Karpas-422 (cell line): ENCODE data around the gene LYPLAL1. TPM values are rescaled to one million over a fixed set of nuclear protein-coding genes. Genes with fewer than 3 reads are reported as not detected.

Experiments used
- DNase-seq: peaks from one replicate; pipeline ENCODE4 v3.0.0-alpha.2; 2015
- H2AFZ ChIP-seq: fragments of 200-600 bp; sonication (generic); 2 replicates; pipeline ENCODE4 v1.6.1; 2014; ENCODE audit warnings: antibody characterized with exemption, low read length, mixed read lengths
- H3K27ac ChIP-seq: fragments of 200-600 bp; sonication (generic); 2 replicates; pipeline ENCODE4 v1.5.1; 2014; ENCODE audit warnings: mild to moderate bottlenecking, low read length, moderate library complexity
- H3K27me3 ChIP-seq: fragments of 200-600 bp; sonication (generic); 2 replicates; pipeline ENCODE4 v1.6.1; 2014; ENCODE audit warnings: low read length, mixed read lengths
- H3K36me3 ChIP-seq: fragments of 200-600 bp; sonication (generic); 2 replicates; pipeline ENCODE4 v1.6.1; 2014; ENCODE audit warnings: low read length, mixed read lengths; ENCODE audit not compliant: insufficient read depth
- H3K4me1 ChIP-seq: fragments of 200-600 bp; sonication (generic); 2 replicates; pipeline ENCODE4 v1.6.1; 2014; ENCODE audit warnings: mild to moderate bottlenecking, low read length, mixed read lengths
- H3K4me2 ChIP-seq: fragments of 200-600 bp; sonication (generic); 2 replicates; pipeline ENCODE4 v1.6.1; 2014; ENCODE audit warnings: low read length, low read depth, mild to moderate bottlenecking; ENCODE audit not compliant: poor library complexity, severe bottlenecking
- H3K4me3 ChIP-seq: fragments of 200-600 bp; sonication (generic); 2 replicates; pipeline ENCODE4 v1.5.1; 2014; ENCODE audit warnings: mild to moderate bottlenecking, antibody characterized with exemption, low read length, mixed read lengths
- H3K79me2 ChIP-seq: fragments of 200-600 bp; sonication (generic); 2 replicates; pipeline ENCODE4 v1.6.1; 2014; ENCODE audit warnings: mild to moderate bottlenecking, low read length, mixed read lengths
- H3K9ac ChIP-seq: fragments of 200-600 bp; sonication (generic); 2 replicates; pipeline ENCODE4 v1.6.0; 2014; ENCODE audit warnings: low read length
- H3K9me2 ChIP-seq: fragments of 200-600 bp; sonication (generic), shearing (Covaris generic); replicated peaks from 2 replicates; pipeline ENCODE4 v1.6.0; 2014; ENCODE audit warnings: mild to moderate bottlenecking, low read length, moderate library complexity; ENCODE audit not compliant: insufficient read depth
- H3K9me3 ChIP-seq: fragments of 300-700, 200-600 bp; sonication (generic); 2 replicates; pipeline ENCODE4 v1.6.1; 2014; ENCODE audit warnings: low read length, mixed read lengths
- H4K20me1 ChIP-seq: fragments of 200-600 bp; sonication (generic); 2 replicates; pipeline ENCODE4 v1.6.1; 2014; ENCODE audit warnings: mild to moderate bottlenecking, antibody characterized with exemption, low read length, low read depth; ENCODE audit not compliant: insufficient read depth
- total RNA-seq: library from RNA; depleted of rRNA; stranded (reverse); fragments of >200 nt; shearing (Covaris generic); gene quantifications from 2 replicates; pipeline ENCODE4 v1.2.3, GENCODE V29; 2014; ENCODE audit warnings: low replicate concordance

The LYPLAL1 gene
- total RNA-seq, 1 experiment from 2014 or later = 85.1 TPM

GRCh38 chr1:219172821-219173220, 857 bp upstream of the LYPLAL1 start:
- Histone ChIP-seq H3K9me2 (no peaks in the 10 kb centered on the region), H3K27ac (peak overlapping the region; percentile 86; the same call in 1 of the 2 replicates), H3K27me3 (no peaks in the 10 kb centered on the region), H4K20me1 (no peaks in the 10 kb centered on the region), H3K9ac (peak overlapping the region; percentile 97), H3K4me2 (peak overlapping the region; percentile 87), H2AFZ (no peak overlapping the region), H3K79me2 (peaks cover 46% of the 10 kb centered on the region), H3K9me3 (peaks cover 3% of the 10 kb centered on the region; the same call in 1 of the 2 replicates), H3K4me1 (peaks cover 41% of the 10 kb centered on the region), H3K36me3 (peaks cover 9% of the 10 kb centered on the region; the same call in 1 of the 2 replicates), H3K4me3 (peak overlapping the region; percentile 87)
- no peak for DNase-seq

- H3K4me1 ChIP-seq = peaks cover 45% of the 10 kb centered on the region
- peak overlapping the region; percentile 87 for H3K4me3 ChIP-seq
- peaks cover 3% of the 10 kb centered on the region; the same call in 1 of the 2 replicates for H3K9me3 ChIP-seq
- peak overlapping the region; percentile 86 for H3K27ac ChIP-seq
- no peaks in the 10 kb centered on the region for H4K20me1 ChIP-seq
- no peaks in the 10 kb centered on the region for H3K27me3 ChIP-seq
- peak overlapping the region; percentile 97 for H3K9ac ChIP-seq
- no peak for DNase-seq
- H2AFZ ChIP-seq = peak overlapping the region; percentile 85
- H3K4me2 ChIP-seq = peak overlapping the region; percentile 87
- H3K36me3 ChIP-seq = peaks cover 10% of the 10 kb centered on the region; the same call in 1 of the 2 replicates
- H3K79me2 ChIP-seq = peaks cover 52% of the 10 kb centered on the region
- no peaks in the 10 kb centered on the region for H3K9me2 ChIP-seq
Measured at GRCh38 chr1:219173434-219173757, 282 bp upstream of the LYPLAL1 start.

DNA sequence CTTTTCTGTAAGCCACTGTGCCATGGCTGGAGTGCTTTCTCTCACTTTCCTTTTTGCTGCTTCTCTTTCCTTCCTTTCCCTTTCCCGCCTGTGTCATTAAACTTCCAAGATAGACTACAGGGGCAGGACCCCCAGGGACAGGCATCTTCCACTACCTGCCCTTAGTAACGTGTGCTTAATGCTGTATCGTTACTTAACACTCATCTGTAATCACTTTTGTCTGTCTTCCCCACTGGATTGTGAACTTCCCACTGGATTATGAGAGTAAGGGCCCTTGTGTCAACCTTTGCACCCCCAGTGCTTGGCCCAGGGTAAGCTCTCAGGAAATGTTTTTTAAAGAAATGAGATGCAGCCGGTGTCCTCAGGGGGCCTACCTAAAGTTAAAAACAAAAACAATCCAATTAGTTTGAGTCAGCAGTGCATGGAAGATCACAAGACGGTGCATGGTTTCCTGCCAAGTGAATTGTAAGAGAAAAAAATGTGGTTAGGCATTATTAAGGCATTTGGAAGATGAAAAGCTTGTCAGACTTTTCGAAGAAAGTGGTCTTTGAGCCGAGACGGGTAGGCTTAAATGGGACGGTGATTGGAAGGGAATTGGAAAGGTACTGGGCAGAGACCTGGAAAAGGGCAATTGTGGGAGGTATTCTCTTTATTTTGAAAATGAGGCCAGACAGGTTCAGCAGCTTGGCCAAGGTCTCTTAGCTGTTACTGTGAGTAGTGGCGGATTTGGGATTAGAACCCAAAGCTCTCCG, 958 bp downstream of the LYPLAL1 start:
- peak overlapping the region; percentile 87 for H3K4me3 ChIP-seq
- H3K79me2 ChIP-seq = peaks cover 59% of the 10 kb centered on the region
- H2AFZ ChIP-seq = no peak overlapping the region
- peak overlapping the region; percentile 87 for H3K4me2 ChIP-seq
- peak overlapping the region; percentile 97 for H3K9ac ChIP-seq
- H3K36me3 ChIP-seq = peaks cover 14% of the 10 kb centered on the region
- H3K27ac ChIP-seq = peak overlapping the region; percentile 86
- peak; percentile 72 for DNase-seq
- peaks cover 45% of the 10 kb centered on the region for H3K4me1 ChIP-seq
- H3K9me3 ChIP-seq = peaks cover 3% of the 10 kb centered on the region; the same call in 1 of the 2 replicates
- H4K20me1 ChIP-seq = no peaks in the 10 kb centered on the region
- no peaks in the 10 kb centered on the region for H3K27me3 ChIP-seq
- no peaks in the 10 kb centered on the region for H3K9me2 ChIP-seq

- no peaks in the 10 kb centered on the region for H3K27me3 ChIP-seq
- H3K9me2 ChIP-seq = no peaks in the 10 kb centered on the region
- peak overlapping the region; percentile 97 for H3K9ac ChIP-seq
- H3K36me3 ChIP-seq = peaks cover 20% of the 10 kb centered on the region
- peak overlapping the region; percentile 87 for H3K4me3 ChIP-seq
- H3K9me3 ChIP-seq = peaks cover 3% of the 10 kb centered on the region; the same call in 1 of the 2 replicates
- no peak overlapping the region for H2AFZ ChIP-seq
- peaks cover 45% of the 10 kb centered on the region for H3K4me1 ChIP-seq
- H3K4me2 ChIP-seq = peak overlapping the region; percentile 87
- peak overlapping the region; percentile 86 for H3K27ac ChIP-seq
- H3K79me2 ChIP-seq = peaks cover 64% of the 10 kb centered on the region
- no peak for DNase-seq
- H4K20me1 ChIP-seq = no peaks in the 10 kb centered on the region
Measured at GRCh38 chr1:219175212-219175564, 1.5 kb downstream of the LYPLAL1 start.

- H4K20me1 ChIP-seq = no peaks in the 10 kb centered on the region
- no peak overlapping the region for H2AFZ ChIP-seq
- peaks cover 72% of the 10 kb centered on the region for H3K79me2 ChIP-seq
- H3K9ac ChIP-seq = peak overlapping the region; percentile 97
- peak overlapping the region; percentile 86 for H3K27ac ChIP-seq
- H3K27me3 ChIP-seq = no peaks in the 10 kb centered on the region
- peaks cover 3% of the 10 kb centered on the region; the same call in 1 of the 2 replicates for H3K9me3 ChIP-seq
- H3K4me1 ChIP-seq = peaks cover 45% of the 10 kb centered on the region
- H3K4me2 ChIP-seq = peak overlapping the region; percentile 87
- H3K9me2 ChIP-seq = no peaks in the 10 kb centered on the region; the same call in 1 of the 2 replicates
- H3K36me3 ChIP-seq = peaks cover 28% of the 10 kb centered on the region
- peak overlapping the region; percentile 87 for H3K4me3 ChIP-seq
- no peak for DNase-seq
Measured at GRCh38 chr1:219176168-219176567, 2.5 kb downstream of the LYPLAL1 start.

GRCh38 chr1:219177363-219177762, 3.7 kb downstream of the LYPLAL1 start:
- peak overlapping the region; percentile 87; the same call in 1 of the 2 replicates for H3K4me3 ChIP-seq
- peak overlapping the region; percentile 86; the same call in 1 of the 2 replicates for H3K27ac ChIP-seq
- no peak overlapping the region for H2AFZ ChIP-seq
- no peak for DNase-seq
- H3K4me1 ChIP-seq = peaks cover 45% of the 10 kb centered on the region
- no peaks in the 10 kb centered on the region; the same call in 1 of the 2 replicates for H3K9me2 ChIP-seq
- H3K27me3 ChIP-seq = no peaks in the 10 kb centered on the region
- H3K36me3 ChIP-seq = peaks cover 38% of the 10 kb centered on the region
- H3K9me3 ChIP-seq = peaks cover 3% of the 10 kb centered on the region; the same call in 1 of the 2 replicates
- no peaks in the 10 kb centered on the region for H4K20me1 ChIP-seq
- H3K4me2 ChIP-seq = peak overlapping the region; percentile 87
- peaks cover 83% of the 10 kb centered on the region for H3K79me2 ChIP-seq
- peak overlapping the region; percentile 19; the same call in 1 of the 2 replicates for H3K9ac ChIP-seq

- no peak for DNase-seq
Measured at GRCh38 chr1:219177940-219178339, 4.3 kb downstream of the LYPLAL1 start.

DNA sequence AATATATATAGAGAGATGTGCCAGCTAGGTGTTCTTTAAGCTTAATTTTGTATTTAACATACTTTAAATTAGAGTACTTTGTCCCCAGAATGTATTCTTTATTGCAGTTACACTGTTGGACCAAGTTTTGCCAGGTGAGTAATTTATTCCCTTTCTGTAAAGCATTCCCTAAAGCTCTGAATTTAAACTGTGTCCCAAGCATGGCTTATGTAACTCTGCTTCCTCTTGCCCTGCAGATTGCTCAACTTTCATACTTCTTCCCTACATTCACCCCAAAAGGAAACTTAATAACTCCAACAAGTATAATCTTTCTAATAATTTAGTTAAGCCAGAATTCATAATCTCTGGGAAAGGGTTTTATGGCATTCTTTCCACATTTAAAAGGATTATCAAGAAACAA, 5.6 kb downstream of the LYPLAL1 start:
- Histone ChIP-seq H3K9ac (no peak overlapping the region), H3K9me2 (no peaks in the 10 kb centered on the region; the same call in 1 of the 2 replicates), H3K4me1 (peaks cover 48% of the 10 kb centered on the region), H3K27ac (peak overlapping the region; percentile 86), H3K4me3 (no peak overlapping the region), H3K9me3 (no peaks in the 10 kb centered on the region), H3K4me2 (no peak overlapping the region), H3K79me2 (peaks cover 92% of the 10 kb centered on the region), H2AFZ (no peak overlapping the region), H3K36me3 (peaks cover 57% of the 10 kb centered on the region), H4K20me1 (no peaks in the 10 kb centered on the region), H3K27me3 (no peaks in the 10 kb centered on the region)
- no peak for DNase-seq

More at GRCh38 chr1:219177940-219178339, 4.3 kb downstream of the LYPLAL1 start:
- Histone ChIP-seq H3K27me3 (no peaks in the 10 kb centered on the region), H3K9ac (no peak overlapping the region), H3K4me2 (peak overlapping the region; percentile 87), H3K4me3 (peak overlapping the region; percentile 87; the same call in 1 of the 2 replicates), H3K9me3 (no peaks in the 10 kb centered on the region), H2AFZ (no peak overlapping the region), H3K36me3 (peaks cover 44% of the 10 kb centered on the region), H4K20me1 (no peaks in the 10 kb centered on the region), H3K79me2 (peaks cover 89% of the 10 kb centered on the region), H3K9me2 (no peaks in the 10 kb centered on the region; the same call in 1 of the 2 replicates), H3K27ac (peak overlapping the region; percentile 86; the same call in 1 of the 2 replicates), H3K4me1 (peaks cover 49% of the 10 kb centered on the region)
